Dedifferentiated amniotic fluid mesenchymal stem cell (primary cell): ENCODE measurements around the gene CFAP97D1.
"Not testable (repeated sequence)": the region's sequence is repeated elsewhere in the genome, so short reads cannot be mapped to it uniquely, and the experiment has no call there.

Experiments used
- DNase-seq: peaks from one replicate; pipeline ENCODE4 v3.0.0-alpha.2; 2016; ENCODE audit errors: extremely low spot score

The CFAP97D1 gene

DNA sequence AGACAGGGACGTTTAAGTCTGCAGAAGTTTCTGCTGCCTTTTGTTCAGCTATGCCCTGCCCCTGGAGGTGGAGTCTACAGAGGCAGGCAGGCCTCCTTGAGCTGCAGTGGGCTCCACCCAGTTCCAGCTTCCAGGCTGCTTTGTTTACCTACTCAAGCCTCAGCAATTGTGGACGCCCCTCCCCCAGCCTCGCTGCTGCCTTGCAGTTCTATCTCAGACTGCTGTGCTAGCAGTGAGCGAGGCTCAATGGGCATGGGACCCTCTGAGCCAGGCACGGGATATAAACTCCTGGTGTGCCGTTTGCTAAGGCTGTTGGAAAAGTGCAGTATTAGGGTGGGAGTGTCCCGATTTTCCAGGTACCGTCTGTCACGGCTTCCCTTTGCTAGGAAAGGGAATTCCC, 17.8 kb downstream of the CFAP97D1 start:
- DNase-seq = not testable (repeated sequence)

- DNase-seq = no peak
Measured at GRCh38 chr17:43799047-43799446, 18.8 kb downstream of the CFAP97D1 start.

DNA sequence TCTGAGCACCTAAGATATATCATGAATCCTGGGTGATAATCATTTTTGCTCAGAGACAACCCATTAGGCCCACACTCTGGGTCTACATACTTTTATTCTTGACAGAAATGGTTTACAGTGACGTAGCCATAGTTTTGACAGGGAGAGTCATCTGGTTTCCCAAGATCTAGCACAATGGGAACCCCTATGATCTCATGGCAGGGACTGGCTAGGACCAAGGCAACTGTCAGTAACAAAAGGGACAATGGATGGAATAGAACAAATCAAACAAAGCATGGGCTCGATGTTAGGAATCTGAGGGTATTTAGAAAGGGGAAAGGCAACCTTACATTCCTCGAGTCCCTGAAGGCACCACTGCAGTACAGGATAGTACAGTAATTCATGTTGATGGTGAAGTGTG, 20.5 kb downstream of the CFAP97D1 start:
- no peak for DNase-seq

DNA sequence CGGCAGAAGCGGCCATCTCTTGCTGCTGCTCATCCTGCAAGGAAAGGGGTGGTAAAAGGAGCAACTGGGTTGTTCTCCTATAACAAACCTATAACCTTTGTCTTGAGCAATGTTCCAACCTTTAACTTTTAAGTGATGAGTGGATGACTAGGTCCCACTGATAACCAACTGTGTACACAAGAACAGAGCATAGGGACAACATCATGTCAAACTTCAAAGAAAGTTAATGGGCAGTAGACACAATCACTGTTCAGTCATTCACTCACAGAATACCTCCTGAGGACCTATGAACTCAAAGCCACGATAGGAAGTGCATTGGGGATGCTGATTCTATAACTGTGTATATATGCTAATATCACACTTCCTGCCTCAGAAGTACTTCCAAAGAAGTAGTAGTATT, 21.6 kb downstream of the CFAP97D1 start:
- no peak for DNase-seq

DNA sequence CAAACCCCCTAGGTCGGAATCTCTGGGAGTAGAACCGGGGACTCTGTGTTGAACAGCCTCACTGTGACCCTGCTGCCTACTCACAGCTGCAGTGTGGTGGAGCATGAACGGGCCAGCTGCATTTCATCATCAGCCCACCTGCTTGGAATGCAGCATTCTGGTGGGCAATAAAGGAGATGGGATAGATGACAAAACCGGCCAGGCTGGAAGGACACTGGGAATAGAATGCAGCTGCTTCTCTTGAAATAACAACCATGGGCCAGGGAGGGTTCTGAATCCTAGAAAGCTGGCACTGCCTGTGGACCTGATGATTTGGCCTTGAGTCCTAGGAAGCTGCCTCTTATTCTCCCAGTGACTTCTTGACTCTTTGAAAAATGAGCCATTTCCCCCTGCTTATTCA, 23.5 kb downstream of the CFAP97D1 start:
- DNase-seq = no peak

GRCh38 chr17:43805117-43805516, 24.9 kb downstream of the CFAP97D1 start:
- DNase-seq = no peak

- no peak for DNase-seq
Measured at GRCh38 chr17:43808076-43808475, 27.8 kb downstream of the CFAP97D1 start.

DNA sequence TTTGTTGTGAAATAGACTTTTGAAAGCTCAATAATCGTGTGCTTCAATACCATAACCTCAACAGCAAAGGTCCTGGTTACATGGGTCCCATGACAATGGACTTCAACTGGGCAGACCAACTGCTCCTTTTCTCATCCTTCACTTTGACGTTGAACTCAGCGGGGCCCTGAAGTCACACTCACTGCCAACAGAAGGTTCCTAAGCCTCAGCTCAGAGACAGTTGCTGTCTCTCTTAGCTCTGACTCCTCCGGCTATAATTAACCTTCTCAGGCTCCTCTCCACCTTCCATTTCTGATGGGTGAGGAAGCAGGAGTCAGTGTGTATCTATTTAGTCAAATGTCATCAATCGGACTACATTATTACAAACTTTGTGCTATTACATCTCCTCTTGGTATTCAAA, 28.9 kb downstream of the CFAP97D1 start:
- DNase-seq = no peak

GRCh38 chr17:43810226-43810715, 30.0 kb downstream of the CFAP97D1 start:
- DNase-seq = no peak

DNA sequence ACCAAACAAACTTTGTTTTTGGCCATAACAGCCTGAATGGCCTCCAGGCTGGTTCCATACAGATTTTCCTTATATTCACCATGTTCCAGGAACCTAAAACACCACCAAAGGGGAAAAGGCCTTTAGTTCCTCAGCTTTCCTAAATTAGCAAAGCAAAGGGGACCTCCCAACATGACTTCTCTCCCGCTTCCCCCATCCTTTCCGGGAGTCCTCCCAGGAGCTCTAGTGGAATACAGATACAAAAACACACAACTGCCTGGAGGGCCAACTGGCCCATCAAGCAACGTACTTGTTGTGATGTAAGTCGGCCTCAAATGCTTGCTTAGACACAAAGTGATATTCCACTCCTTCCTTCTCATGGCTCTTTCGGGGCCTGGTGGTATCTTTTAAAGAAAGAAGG, 30.6 kb downstream of the CFAP97D1 start:
- no peak for DNase-seq

- DNase-seq = no peak
Measured at GRCh38 chr17:43812396-43813265, 32.4 kb downstream of the CFAP97D1 start.

GRCh38 chr17:43813386-43813785, 33.2 kb downstream of the CFAP97D1 start:
- DNase-seq = no peak

GRCh38 chr17:43814026-43814425, 33.8 kb downstream of the CFAP97D1 start:
- no peak for DNase-seq

- peak; percentile 46 for DNase-seq
Measured at GRCh38 chr17:43814714-43815113, 34.5 kb downstream of the CFAP97D1 start.

DNA sequence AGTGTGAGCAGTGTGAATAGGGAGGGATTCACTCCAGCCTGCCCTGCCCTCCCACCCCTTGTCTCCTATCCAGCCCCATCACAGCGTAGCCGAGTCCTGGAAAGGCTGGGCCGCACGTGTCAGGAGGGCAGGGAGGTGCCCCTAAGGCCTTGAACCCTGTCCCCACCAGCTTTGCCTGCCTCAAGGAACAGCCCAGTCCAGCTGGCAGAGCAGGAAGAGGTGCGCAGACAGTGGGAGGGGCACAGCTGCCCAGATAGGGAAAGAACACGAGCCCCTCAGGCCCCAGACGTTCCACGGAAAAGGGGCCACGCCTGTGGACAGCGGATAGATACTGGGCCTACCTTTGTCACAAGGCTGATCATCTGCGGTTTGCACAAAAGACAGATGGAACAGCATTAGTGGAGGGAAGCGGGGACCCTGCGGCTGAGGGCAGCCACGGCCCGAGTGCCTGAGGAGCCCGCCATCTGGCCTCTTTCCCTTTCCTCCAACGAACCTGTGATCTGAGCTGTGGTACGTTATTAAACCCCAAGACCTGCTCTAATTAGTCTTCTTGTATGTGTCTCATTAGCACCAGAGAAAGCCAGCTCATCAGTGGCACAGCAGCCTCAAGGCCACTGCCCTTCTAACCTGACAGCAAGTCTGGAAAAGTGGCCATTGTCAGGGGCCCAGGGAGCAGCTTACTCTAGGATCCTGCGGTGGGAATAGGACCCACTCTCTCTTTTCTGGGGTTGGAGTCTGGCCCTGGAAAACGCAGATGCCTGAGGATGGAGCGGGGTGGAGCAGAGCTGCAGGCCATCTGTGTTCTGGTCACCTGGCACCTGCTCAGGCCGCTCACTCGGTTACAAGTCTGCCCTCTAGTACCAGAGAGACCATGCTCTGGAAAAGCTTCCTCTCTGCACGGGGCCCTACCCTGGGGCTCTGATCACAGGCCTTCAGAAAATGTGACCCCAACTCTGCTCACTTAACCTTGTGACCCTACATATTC, 36.4 kb downstream of the CFAP97D1 start:
- no peak for DNase-seq

GRCh38 chr17:43817826-43818225, 37.6 kb downstream of the CFAP97D1 start:
- no peak for DNase-seq

DNA sequence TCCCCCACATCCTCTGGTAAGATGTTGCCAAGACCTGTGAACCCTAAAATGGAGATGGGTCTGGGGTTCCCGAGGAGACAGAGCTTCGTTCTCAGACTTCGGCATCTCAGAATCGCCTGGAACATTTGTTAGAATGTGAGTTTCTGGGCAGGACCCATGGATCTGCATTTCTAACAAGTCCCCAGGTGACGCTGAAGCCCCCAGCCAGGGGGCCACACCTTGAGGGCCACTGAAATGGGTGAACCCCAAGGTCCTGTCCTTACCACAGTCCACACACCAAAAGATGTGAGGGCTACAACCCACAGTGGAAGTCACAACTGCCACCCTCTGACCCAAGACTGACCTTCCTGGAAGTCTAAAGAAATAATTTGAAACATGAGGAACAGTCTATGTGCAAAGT, 38.7 kb downstream of the CFAP97D1 start:
- no peak for DNase-seq

DNA sequence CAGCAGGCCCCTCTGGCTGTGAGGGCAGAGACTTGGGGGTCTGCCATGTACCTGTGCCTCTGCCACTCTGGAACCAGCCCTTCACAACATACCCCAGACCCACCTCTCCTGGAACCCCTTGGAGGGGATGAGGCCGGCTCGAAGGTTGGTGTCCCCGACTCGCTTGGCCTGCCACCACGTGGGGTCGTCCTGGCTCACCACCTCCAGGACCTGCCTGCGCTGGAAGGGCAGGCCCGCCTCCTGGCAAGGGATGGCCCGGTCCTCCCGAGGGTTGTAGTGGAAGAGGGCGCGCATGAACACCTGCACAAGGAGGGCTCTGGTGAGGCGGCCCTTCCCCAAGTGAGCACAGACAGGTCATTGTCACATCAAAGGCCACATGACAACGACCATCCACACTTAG, 40.5 kb downstream of the CFAP97D1 start:
- no peak for DNase-seq

DNA sequence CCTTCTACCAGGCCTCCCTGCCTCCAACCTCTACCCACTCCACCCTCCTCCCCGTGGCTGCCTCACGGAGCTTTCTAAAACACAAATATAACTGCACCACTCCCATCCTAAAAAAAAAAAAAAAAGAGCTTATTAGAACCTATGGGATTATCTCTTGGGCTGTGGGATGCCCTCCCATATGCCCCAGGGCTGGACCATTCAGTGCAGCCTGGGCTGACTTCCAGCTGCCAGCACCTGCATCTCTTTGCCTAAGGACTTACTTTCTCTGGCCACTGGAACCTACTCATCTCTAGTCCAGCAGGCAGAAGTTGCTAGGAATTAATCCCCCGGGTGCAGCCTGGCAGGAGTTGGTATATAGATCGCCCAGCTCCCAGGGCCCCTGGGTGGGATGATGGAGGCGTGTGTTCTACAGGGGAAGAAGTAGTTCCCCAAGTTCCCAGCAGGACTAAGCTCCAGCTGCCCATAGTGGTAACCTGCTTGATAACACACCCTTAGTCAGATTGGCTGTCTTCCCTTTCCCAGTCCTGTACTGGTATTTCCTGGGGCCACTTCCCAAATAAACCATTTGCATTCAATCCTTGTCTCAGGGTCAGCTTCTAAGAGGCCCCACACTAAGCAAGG, 42.4 kb downstream of the CFAP97D1 start:
- DNase-seq = no peak

GRCh38 chr17:43823350-43824084, 43.3 kb downstream of the CFAP97D1 start:
- DNase-seq = no peak

DNA sequence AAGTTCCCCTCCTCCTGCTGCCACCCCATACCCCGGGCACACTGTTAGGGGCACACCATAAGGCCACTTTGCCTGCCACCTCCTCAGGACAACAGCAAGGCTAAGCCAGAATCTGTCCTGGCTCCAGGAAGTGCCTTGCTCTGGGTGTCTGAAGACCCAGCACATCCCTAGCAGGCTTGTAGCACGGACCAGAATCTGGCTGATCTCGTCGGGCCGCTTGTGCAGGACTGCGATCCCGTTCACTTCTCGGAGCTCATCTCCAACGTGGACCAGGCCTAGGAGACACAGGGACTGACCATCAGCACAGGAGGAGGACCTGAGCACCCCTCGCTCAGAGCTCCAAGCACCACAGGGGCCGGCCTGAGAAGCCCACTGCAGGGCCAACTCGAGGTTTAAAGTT, 45.3 kb downstream of the CFAP97D1 start:
- no peak for DNase-seq
